ENCODE data around the gene OR52M1.

The OR52M1 gene

GRCh38 chr11:4560467-4560866 lies 15.5 kb downstream of the OR52M1 start:
- no peak overlapping the region for H3K4me3 ChIP-seq (ENCODE audit: low read depth, low read length)
- in situ Hi-C loops (cut with HindIII; ENCODE audit: low sequenced_read_pairs) = no loop called here
- DNase-seq (ENCODE audit: low read depth, low spot score) = no peak
- TF ChIP-seq, protein P1, sequence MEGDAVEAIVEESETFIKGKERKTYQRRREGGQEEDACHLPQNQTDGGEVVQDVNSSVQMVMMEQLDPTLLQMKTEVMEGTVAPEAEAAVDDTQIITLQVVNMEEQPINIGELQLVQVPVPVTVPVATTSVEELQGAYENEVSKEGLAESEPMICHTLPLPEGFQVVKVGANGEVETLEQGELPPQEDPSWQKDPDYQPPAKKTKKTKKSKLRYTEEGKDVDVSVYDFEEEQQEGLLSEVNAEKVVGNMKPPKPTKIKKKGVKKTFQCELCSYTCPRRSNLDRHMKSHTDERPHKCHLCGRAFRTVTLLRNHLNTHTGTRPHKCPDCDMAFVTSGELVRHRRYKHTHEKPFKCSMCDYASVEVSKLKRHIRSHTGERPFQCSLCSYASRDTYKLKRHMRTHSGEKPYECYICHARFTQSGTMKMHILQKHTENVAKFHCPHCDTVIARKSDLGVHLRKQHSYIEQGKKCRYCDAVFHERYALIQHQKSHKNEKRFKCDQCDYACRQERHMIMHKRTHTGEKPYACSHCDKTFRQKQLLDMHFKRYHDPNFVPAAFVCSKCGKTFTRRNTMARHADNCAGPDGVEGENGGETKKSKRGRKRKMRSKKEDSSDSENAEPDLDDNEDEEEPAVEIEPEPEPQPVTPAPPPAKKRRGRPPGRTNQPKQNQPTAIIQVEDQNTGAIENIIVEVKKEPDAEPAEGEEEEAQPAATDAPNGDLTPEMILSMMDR (IDR thresholded peaks at IDR 0.05; ENCODE audit: low read depth, low read length) = no peak

- TF ChIP-seq, protein P1 (IDR thresholded peaks at IDR 0.05; ENCODE audit: low read depth, low read length) = no peak
- no peak for DNase-seq (ENCODE audit: low read depth, low spot score)
- no peak overlapping the region for H3K4me3 ChIP-seq (ENCODE audit: low read depth, low read length)
- in situ Hi-C loops (cut with HindIII; ENCODE audit: low sequenced_read_pairs) = no loop called here
These were observed 20.4 kb downstream of the OR52M1 start for GRCh38 chr11:4565371-4565770.

- no peak overlapping the region for H3K4me3 ChIP-seq (ENCODE audit: low read depth, low read length)
- TF ChIP-seq, protein P1 (IDR thresholded peaks at IDR 0.05; ENCODE audit: low read depth, low read length) = no peak
- DNase-seq (ENCODE audit: low read depth, low spot score) = no peak
- in situ Hi-C loops (cut with HindIII; ENCODE audit: low sequenced_read_pairs) = no loop called here
These were observed 24.1 kb downstream of the OR52M1 start for GRCh38 chr11:4569075-4569474.

- TF ChIP-seq, protein P1 (IDR thresholded peaks at IDR 0.05; ENCODE audit: low read depth, low read length) = no peak
- DNase-seq (ENCODE audit: low read depth, low spot score) = no peak
- H3K4me3 ChIP-seq (ENCODE audit: low read depth, low read length) = no peak overlapping the region
- in situ Hi-C loops (cut with HindIII; ENCODE audit: low sequenced_read_pairs) = no loop called here
These were observed 31.9 kb downstream of the OR52M1 start for GRCh38 chr11:4576880-4577279.

DNA sequence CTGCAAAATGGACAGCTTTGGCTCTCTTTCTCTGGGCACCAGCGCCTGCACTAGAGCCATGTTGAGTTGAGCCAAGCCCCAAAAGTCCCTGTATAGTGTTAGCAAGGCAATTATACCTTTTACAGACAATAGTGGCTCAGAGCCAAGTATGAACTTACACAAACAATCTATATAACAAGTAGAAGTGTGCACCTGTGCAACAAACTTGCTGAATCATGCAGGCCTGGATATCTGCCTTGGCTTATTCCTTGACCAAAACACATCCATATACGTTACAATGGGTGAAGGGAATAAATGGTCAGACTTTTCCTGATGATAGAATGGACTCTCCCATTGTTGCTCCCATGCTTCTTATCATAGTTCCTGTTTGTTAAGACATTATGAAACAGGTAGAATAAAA lies 32.8 kb downstream of the OR52M1 start:
- in situ Hi-C loops (cut with HindIII; ENCODE audit: low sequenced_read_pairs) = no loop called here
- TF ChIP-seq, protein P1 (IDR thresholded peaks at IDR 0.05; ENCODE audit: low read depth, low read length) = no peak
- no peak for DNase-seq (ENCODE audit: low read depth, low spot score)
- no peak overlapping the region for H3K4me3 ChIP-seq (ENCODE audit: low read depth, low read length)

GRCh38 chr11:4578624-4579023 lies 33.6 kb downstream of the OR52M1 start:
- H3K4me3 ChIP-seq (ENCODE audit: low read depth, low read length) = no peak overlapping the region
- TF ChIP-seq, protein P1 (IDR thresholded peaks at IDR 0.05; ENCODE audit: low read depth, low read length) = no peak
- no peak for DNase-seq (ENCODE audit: low read depth, low spot score)
- in situ Hi-C loops (cut with HindIII; ENCODE audit: low sequenced_read_pairs) = no loop called here

GRCh38 chr11:4580124-4580523 lies 35.1 kb downstream of the OR52M1 start:
- no peak for DNase-seq (ENCODE audit: low read depth, low spot score)
- H3K4me3 ChIP-seq (ENCODE audit: low read depth, low read length) = no peak overlapping the region
- in situ Hi-C loops (cut with HindIII; ENCODE audit: low sequenced_read_pairs) = no loop called here
- TF ChIP-seq, protein P1 (IDR thresholded peaks at IDR 0.05; ENCODE audit: low read depth, low read length) = no peak
